Suppressor macrophage treated with lipopolysaccharide for 1 hour (primary cell): ENCODE data around the gene AMPD2.

ENCODE experiments used
- DNase-seq, 3 donors: peaks; one replicate each; pipeline ENCODE4 v3.0.0-alpha.2; 2020 to 2022

AMPD2 gene

DNA sequence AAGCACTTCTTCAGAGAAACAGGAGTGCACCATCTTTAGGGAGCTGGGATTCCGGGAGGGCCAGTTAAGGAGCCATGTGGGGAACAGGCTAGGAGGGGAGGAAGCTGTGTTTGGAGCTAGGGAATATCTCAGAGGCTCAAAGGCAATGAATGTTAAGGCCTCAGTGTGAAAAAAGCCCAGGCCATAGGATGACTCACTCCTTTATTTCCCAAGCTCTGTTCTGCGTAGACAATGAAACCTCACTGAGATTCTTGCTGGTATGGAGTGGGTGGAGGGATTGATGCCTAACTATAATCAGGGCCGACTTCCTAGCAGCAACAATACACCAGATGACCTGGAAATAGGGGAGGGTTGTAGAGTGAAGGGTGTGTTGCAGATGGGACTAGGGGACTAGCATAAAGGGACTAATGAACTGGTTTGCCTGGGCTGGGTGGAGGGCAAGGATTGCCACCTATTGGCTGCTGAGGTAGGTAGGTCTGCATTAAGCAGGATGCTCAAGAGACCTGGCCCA lies 2.3 kb upstream of the AMPD2 start:
- peak; percentile 88 to 96 (median 95) for DNase-seq

DNA sequence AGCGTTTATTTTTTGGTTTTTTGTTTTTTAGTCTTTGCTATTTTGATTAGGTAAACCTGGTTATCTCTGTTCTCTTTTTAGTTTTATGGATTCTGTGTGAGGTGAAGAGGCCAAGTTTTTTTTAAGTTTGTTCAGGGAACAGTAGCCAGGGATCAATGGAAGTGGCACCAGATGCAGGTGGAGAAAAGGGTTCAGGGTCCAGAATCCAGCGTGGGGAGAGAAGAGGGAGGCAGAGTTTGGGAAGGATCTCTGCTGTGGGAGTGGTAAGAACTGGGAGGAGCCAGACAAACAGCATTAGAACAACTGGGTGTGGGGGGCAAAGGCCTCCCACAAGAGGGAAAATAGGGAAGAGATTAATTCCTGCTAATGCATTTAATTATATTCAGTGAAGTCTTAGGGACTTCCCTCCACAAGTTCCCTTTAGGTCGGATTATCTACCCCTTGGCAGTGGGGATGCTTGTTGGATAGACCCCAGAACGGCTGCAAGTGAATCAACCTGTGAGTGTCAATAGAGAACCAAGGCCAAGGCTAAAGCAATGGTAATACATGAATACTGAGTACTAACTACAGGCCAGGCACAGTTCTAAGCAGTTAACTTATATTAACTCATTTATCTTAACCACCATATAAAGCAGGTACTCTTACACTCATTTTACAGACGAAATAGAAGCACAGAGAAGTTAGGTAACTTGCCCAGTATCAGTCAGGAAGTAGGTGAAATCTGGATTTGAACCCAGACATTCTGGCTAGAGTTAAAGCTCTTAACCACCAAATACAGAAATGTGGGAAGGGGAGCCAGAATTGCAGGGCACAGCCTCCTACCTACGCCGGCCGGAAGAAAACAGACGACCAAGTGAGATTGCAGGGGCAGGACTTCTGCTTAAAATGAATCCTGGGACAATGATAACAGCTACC lies 719 bp upstream of the AMPD2 start:
- peak; percentile 77 to 86 (median 79) for DNase-seq

DNA sequence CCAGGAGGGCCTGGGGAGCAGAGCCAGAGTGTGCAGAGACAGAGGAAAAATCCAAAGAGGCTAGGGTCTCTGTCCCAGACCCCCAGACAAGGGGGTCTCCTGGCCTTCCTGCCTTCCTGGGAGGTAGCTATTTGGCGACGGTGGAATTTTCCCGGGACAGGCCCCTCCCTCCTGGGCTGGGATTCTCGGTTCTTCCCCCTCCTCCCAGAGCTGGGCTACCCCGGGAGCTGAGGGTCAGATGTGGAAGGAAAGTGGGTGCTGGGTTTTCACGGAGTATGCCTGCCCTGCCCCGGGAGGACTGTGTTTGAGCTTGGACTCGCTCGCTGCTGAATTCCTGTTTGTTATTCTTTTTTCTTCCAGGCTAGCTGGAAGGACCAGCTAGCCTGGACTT lies 759 bp downstream of the AMPD2 start:
- peak; percentile 50 to 73 (median 58) for DNase-seq

DNA sequence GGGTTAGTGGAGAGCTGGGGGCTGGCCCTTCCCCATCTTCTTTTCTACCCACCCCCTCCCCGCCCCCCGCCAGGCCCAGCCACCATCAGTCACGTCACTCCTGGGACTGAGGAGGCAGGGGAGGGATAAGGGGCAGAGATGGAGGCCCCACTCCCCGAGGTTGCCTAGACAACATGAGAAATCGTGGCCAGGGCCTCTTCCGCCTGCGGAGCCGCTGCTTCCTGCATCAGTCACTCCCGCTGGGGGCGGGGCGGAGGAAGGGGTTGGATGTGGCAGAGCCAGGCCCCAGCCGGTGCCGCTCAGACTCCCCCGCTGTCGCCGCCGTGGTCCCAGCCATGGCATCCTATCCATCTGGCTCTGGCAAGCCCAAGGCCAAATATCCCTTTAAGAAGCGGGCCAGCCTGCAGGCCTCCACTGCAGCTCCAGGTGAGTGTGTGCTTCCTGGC lies 1.2 kb downstream of the AMPD2 start:
- peak; percentile 94 to 97 (median 94) for DNase-seq

DNA sequence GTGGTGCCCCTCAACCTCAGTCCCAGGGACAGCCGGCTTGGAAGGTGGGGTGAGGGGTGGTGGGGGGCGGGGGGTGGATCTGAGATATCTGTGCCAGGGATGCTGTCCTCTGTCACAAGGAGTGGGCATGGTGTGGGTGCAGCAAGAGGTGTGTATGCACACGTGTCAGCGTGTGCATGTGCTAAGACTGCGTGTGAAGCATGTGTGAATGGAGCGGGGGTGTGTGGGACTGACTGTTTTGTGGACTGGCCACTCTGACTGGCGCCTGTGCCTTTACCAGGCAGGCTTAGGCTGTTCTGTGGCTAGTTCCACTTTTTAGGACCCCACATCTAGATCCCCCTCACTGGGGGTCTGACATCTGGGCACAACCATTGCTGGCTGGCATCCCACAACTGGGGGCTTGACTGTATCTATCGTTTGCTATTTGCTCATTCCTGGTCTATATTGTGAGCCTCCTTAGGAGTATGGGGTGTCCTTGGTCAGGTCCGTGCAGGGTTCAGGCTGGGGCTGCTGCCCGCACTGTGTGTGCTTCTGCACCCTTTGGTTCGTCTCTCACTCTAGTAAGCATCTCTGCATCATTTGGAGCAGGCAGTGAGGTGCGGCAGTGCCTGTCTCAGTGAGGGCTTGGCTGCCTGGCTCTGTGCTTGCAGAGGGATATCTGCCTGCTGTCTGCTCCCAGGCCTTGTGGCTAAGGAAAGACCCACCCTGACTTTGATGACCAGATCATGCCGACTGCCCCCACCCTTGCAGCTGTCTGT lies 1.9 kb downstream of the AMPD2 start:
- peak in 2 of 3 donors; percentile 42 to 48 for DNase-seq

DNA sequence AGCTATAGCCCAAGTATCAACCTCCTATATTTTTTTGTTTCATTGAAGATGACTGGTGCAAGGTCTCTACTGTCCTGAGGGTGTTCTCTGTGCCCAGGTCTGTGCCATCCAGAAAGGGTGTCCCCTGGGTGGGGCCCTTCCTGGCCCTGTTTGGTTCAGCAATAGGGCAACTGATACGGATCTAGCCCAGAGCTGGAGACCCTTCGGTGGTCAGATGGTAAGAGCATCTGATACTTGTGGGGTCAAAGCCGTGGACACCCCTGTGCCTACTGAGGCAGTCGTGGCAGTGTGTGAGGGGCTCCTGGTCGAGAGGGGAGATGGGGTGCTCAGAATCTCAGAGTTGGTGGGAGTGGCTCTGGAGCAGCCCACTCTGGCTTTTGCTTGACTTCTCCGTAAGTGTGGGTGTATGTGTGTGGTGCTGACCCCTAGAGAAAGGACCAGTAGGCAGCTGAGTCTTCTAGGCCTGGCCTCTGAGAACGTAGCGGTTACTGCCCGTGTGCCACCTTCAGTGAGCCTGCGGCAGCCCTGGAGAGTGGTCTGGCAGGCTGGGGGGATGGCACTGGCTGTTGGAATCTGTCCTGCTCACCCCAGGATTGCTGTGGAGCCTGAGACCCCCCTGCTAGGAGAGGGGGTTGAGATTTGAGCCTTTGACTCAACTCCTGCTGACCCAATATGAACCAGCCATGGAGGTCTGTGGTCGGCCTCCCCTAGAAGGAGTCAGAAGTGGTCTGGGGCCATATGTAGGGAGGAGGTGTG lies 2.7 kb downstream of the AMPD2 start:
- DNase-seq = no peak

DNA sequence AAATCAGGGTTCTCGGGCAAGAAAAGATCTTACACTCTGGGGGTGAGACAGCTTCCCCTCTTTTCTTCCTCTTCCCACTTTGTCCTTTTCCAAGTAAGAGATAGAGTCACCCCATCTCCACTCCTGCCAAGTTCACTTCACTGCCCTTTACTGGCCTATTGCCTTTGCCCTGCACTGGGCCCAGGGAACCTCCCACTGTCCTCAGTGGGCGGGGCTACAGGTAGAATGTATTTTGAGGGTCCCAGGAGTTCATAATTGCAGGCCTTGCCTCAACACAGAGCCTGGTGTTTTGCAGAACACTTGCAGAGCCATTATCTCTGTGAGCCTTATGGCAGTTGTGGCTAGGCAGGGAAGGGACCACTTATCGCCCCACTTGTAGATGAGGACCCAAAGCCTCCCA lies 3.3 kb downstream of the AMPD2 start:
- DNase-seq = peak in 1 of 3 donors; percentile 32

DNA sequence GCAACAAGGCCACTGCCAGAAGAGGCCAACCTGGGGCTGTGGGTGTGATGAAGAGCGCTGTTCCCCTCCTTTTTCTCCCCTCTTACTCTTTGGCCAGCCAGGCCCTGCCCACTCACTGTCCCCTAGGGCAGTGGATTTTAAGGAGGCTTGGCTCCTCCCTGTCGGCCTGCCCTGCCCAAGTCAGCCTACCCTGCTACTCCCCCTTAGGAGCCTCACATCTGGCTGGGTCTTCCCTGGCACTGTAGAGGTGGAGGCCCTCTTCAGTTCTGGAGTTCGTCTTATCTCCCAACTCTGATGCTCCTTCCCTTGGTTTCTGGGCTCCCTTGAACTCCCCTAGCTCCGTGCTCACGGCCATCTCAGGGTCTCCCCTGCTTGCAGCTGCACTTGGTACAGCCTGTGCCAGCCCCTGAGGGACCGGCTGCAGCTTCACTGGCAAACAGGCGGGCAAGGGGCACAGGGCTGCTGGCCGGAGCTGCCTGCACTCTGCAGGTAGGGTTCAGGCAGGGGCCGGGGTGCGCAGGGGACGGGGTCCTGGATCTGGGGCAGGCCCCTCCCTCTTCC lies 4.0 kb downstream of the AMPD2 start:
- no peak for DNase-seq

DNA sequence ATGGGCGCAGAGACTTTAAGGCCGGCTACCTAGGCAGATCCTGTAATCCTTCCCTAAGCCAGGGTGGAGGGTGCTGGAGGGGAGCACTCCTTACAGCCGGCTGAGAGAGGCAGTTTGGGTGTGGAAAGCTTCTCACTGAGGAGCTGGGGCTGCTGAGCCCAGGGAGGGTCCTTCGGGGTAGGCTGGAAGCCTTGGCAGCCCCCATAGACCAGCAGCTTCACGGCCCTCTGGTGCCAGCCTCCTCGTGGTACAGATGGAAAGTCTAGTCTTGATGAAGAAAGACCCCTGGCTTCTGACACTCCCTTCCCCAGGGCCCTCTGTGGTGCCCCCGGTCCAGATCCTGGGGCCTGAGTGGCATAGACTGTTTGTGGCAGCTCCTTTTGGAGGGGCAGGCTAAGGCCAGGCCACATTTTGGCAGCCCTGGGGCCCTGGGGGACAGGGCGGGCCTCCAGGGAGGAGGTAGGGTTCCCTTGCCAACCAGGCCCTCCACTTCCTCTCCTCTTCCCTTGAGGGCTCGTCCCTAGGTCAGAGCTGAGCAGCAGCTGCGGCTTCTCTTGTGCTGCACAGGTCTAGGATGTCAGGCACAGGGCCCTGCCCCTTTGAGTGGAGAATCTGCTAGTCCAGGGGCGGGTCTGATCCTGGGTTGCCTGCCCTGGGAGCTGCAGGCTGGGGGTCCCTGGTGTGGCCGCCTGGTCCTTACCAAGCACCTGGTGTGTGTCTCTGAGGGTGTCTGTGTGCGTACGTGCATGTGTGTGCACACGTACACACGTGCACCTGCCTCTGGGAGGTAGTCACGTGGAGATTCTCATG lies 4.8 kb downstream of the AMPD2 start:
- peak in 1 of 3 donors; percentile 31 for DNase-seq

DNA sequence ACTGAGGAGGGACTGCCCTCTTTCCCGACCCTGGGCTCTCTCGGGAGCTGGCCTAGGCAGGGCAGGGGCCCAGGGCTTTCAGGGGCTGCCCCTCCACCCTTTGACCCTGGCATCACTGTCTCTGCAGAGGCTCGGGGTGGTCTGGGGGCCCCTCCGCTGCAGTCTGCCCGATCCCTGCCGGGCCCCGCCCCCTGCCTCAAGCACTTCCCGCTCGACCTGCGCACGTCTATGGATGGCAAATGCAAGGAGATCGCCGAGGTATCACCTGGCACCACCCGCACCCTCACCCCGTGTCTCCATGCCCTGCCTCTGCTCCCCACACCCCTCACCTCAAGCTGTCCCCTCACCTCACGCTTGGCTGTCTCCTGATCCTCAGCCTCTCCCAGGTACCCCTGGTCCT lies 5.5 kb downstream of the AMPD2 start:
- no peak for DNase-seq

DNA sequence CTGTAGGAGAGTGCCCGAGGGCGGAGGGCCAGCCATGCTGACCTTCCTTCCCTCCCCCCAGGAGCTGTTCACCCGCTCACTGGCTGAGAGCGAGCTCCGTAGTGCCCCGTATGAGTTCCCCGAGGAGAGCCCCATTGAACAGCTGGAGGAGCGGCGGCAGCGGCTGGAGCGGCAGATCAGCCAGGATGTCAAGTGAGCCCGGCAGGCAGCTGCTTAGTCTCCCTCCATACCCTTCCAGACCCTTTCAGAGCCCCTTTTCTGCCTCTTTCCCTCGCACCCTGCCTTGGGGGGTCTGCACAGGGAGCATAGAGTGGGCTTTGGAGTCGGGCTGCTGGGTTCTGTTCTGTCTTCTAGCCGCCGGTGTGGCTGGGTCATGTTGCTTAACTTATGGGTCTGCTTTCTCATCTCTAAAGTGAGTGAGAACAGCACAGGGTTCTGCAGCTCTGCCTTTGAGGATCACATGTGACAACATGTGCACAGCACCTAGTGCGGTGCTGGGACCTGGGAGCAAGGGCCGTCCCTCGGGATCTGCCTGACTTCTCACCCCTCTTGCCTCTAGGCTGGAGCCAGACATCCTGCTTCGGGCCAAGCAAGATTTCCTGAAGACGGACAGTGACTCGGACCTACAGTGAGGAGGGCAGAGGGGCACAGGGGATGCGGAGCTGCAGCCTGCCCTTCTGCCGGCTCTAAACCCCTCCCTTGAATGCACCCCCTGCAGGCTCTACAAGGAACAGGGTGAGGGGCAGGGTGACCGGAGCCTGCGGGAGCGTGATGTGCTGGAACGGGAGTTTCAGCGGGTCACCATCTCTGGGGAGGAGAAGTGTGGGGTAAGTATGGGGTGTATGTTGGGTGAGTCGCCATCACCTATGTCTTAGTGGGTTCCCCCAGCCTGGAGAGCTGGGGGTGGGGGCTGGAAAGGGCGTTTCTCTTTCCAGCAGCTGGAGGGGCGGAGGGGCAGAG lies 6.2 kb downstream of the AMPD2 start:
- DNase-seq = no peak

DNA sequence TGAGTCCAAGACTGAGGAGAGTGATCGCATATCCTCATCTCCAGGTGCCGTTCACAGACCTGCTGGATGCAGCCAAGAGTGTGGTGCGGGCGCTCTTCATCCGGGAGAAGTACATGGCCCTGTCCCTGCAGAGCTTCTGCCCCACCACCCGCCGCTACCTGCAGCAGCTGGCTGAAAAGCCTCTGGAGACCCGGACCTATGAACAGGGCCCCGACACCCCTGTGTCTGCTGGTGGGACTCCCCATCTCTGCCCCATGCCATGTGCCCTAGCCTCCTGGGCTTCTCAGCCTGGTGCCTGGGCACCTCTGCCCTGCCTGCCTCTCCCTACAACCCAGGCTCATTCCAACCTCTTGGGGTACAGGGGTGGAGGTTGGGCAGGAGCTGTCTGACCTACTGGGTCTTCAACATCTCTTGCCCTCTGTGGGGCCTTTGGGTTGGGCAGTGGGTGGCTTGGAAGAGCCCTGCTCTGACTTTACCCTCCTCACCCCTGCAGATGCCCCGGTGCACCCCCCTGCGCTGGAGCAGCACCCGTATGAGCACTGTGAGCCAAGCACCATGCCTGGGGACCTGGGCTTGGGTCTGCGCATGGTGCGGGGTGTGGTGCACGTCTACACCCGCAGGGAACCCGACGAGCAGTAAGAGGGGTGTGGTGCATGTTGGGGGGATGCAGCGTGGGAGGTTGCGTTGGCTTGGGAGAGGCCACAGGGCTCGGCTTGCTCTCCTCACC lies 7.2 kb downstream of the AMPD2 start:
- DNase-seq = no peak

DNA sequence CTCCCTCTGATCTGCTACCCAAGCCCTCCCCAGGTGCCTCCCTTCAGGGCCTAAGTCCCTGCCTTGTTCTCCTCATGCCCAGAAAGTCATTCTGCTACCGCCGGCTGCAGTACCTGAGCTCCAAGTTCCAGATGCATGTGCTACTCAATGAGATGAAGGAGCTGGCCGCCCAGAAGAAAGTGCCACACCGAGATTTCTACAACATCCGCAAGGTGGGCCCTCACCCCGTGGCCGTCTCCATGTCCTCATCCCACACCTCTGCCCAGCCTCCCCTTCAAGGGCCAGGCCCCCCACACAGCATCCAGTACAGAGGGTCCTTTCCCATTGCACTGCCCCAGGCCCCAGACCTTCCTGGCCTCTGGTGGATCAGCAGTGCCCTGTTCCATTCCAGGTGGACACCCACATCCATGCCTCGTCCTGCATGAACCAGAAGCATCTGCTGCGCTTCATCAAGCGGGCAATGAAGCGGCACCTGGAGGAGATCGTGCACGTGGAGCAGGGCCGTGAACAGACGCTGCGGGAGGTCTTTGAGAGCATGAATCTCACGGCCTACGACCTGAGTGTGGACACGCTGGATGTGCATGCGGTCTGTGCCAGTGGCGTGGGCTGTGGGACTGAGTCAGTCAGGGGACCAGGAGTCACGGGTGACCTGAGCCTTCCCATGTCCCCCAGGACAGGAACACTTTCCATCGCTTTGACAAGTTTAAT lies 8.2 kb downstream of the AMPD2 start:
- no peak for DNase-seq

DNA sequence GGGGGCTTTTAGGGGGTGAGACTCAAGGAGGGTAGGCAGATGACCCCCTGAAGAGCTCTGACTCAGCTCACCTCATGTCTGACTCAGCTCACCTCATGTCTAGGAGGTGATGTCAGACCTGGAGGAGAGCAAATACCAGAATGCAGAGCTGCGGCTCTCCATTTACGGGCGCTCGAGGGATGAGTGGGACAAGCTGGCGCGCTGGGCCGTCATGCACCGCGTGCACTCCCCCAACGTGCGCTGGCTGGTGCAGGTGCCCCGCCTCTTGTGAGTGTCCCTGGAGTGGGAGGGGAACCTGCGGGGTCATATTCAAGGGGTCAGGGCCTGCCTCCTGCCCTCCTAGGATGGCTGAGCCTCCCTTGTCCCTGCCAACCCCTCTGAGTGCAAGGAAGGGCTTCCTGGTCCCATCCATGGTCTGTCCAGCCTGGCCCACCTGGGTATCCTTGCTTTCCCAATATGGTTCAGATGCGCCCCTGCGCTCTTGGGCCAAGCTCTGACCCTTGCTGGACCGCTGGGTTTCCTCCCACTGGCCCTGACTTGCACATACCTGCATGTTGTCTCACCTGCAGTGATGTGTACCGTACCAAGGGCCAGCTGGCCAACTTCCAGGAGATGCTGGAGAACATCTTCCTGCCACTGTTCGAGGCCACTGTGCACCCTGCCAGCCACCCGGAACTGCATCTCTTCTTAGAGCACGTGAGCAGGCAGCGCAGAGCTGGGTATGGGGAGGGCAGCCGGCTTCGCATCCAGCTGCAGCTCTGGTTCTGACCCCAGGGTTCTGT lies 9.1 kb downstream of the AMPD2 start:
- DNase-seq = no peak

DNA sequence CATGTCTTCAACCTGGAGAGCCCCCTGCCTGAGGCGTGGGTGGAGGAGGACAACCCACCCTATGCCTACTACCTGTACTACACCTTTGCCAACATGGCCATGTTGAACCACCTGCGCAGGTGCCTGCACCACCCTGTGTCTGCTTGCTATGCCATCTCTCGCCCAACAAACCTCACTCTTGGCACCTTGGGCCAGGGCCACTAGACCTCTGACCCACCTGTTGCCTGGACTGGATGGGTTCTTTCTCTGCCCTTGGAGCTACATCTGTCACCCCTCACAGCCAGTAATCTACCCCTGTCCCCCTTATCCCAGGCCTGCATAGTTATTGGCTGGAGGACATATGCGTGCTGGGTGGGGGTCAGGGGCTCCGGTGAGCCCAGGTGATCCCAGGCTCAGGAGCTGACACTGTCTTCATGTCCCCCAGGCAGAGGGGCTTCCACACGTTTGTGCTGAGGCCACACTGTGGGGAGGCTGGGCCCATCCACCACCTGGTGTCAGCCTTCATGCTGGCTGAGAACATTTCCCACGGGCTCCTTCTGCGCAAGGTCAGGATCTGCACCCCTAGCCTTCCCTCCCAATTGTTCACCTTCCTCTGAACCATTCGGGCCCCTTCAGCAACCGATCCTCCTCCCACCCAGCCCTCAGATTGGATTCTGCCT lies 9.9 kb downstream of the AMPD2 start:
- no peak for DNase-seq

DNA sequence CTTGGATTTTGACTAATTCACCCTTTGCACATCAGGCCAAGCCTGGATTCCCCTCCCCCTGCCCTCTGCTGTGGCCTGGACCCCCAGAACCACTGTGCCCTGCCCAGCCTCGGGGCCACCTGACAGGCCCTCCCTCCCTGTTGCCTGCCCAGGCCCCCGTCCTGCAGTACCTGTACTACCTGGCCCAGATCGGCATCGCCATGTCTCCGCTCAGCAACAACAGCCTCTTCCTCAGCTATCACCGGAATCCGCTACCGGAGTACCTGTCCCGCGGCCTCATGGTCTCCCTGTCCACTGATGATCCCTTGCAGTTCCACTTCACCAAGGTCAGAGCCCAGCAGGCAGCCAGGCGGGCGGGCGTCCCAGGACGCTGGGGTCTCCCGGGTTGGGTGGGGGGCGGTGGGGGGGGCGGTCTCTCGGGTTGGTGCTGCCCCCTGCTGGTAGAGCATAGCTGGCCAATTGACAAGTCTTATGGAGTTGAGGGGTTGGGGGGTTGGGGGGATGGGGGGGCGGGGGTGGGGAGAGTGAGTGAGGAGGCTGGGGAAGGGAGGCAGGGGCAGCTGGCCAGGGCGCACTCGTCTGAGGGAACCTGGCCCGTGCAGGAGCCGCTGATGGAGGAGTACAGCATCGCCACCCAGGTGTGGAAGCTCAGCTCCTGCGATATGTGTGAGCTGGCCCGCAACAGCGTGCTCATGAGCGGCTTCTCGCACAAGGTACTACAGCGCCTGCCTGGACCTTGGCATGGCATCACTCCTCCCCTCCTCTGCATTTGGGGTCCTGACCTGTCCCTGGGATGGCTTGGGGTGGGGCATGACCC lies 10.7 kb downstream of the AMPD2 start:
- DNase-seq = peak in 1 of 3 donors; percentile 49
